NCI-H69 (cell line): ENCODE results near the gene MMRN1.

Experiments
- DNase-seq: peaks from one replicate; lab custom pipeline; 2025; lab: John Stamatoyannopoulos, UW

Gene MMRN1

DNA sequence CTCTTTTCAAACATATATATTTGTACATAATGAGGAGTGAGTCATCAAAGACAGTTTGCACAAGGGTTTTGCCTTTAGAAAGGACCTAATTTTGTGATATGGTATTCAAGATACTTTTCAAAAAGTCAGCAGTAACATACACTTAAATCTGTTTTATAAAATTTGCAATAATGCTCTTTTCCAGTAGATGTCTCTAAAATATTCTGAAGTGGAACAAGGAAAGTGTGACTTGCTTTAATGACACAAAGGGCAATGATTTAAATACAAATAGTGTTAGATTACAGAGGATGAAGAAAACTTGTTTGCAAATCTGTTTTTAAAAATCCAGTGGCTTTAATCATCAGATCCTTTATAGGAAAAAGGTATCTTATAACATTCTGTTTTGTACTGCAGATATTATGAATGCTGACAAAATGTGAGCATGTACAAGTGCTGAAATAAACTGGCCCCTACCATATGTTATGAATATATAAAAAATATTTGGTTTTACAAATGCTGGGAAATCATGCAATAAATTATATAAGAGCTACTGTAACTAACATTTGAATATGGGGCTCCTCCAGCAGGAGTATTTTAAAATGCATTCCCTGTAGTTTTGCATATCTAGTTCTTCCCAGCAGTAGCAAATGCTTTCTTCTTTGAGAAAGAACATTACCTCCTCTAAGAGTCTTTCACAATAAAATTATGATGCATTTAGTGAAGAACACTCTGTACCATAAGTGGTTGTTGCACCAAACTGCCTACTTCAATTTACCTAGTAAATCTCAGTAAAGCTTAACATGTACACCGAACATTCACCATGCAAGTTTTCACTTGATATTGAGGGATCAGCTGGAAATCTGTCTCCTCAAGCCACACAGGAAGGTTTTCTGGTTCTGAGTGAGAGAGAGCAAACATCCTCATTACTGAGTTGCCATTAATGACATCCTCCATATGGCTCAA lies 20.2 kb downstream of the MMRN1 start:
- DNase-seq = peak; percentile 85

GRCh38 chr4:89915937-89916336 lies 21.3 kb downstream of the MMRN1 start:
- DNase-seq = peak; percentile 60

DNA sequence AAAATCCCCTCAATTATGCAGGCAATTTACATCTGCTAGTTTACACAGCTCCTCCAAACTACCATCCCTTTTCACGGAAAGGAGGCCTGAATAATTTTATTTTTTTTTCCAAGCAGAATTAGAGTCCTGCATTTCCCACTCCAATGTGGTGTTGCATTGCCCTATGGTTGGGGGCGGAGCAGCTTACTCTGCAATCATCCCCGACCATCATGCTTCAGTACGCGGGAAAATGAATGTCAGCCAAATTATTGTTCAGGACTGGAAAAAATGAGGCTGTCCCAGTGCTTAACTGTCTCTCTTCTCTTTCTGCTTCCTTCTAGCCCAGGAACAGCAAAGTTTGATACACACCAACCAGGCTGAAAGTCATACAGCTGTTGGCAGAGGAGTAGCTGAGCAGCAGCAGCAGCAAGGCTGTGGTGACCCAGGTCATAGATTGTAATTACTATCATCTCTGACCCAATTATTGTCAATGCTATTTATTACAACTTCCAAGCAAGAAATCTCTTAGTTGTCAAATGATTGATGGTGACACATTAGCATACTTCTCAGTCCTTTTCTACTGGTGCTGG lies 28.3 kb downstream of the MMRN1 start:
- peak; percentile 83 for DNase-seq

- peak; percentile 67 for DNase-seq
Measured at GRCh38 chr4:89928838-89929237, 34.2 kb downstream of the MMRN1 start.

DNA sequence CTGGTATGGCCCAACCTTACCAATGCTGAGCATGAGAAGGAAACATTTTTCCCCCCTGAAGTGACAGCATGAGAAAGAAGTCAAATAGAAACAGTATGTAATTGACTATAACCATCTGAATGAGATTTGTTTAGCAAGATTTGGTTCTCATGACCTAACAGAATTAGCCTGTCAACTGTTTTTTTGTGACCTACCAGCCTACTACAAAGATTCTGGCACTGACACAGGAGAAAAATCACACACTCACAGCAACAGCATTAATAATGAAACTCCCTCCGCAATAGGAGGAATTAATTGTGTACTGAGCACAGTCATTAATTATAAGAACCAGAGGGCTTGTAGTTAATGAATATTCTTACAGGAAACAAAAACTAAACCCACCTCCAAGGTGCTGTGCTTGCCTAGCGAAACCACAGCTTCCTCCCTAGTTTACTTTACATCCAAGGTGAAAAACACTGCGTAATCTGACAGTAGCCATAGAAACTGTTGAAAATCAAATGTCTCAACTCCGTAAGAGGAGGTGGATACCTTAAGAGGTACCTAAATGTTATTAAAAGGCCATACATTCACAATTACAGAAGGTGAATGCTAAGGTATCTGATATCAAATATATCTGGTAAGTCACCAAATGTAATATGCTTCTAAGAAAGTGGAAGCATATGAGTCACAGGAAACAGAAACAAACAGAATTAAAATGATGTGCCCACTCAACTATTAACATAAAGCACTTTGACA lies 34.9 kb downstream of the MMRN1 start:
- peak; percentile 58 for DNase-seq

DNA sequence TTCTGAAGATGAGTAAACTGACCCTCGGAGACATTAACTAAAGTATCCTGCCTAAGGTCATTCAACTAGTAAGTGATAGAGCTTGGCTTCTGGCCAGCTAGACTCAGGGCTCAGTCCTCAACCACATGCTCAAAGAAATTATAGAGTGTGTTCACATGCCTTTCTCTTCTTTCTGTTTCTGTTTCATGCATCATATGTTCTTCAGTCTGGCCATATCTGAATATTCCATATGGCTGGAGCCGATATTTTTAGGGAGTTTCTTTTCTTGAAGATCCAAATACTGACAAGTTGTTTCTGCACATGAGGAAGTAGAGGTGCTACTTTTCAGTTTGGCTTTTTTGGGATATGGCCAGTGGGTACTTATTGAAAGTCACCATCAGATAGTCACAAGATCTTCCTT lies 44.9 kb downstream of the MMRN1 start:
- peak; percentile 92 for DNase-seq

DNA sequence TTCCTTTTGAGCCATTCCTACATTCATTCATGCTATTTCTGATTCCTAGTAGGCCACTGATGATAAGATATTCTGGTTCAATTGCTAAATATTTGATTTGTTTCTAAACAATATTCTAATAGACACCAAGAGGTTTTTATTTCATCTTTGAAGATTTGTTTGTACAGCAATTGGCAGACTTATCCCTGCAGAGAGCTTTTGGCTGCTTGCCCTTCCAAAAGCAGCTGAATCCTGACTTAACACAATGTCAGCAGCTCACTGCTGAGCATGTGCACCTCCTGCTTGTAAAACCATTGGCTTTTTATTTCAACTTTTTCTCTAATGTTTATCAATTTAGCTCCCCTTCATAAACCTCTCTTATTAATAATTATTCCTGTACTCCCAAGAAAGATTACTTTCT lies 45.3 kb downstream of the MMRN1 start:
- peak; percentile 90 for DNase-seq

- DNase-seq = peak; percentile 50
Measured at GRCh38 chr4:89942811-89943210, 48.2 kb downstream of the MMRN1 start.

GRCh38 chr4:89949782-89950387 lies 55.2 kb downstream of the MMRN1 start:
- peak; percentile 69 for DNase-seq

DNA sequence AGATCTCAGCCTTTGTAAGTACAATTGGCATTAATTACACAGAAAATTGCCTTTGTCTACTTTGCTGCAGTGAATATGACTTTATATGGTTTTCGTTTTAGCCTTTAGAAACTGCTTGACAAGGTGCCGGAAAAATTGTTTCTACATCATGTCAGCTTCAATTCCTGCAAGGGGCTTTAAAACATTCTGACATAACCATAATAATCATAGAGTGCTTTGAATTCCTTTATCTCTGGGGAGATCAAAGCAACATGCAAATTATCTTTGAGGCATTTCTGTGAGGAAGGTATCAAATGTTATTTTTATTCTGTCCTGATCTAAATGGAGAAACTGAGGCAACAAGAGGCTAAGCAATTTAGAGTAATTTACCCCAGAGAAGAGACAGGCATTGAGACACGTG lies 57.8 kb downstream of the MMRN1 start:
- no peak for DNase-seq

- peak; percentile 23 for DNase-seq
Measured at GRCh38 chr4:89954906-89955695, 60.4 kb downstream of the MMRN1 start.

GRCh38 chr4:89957046-89957926 lies 62.6 kb downstream of the MMRN1 start:
- DNase-seq = peak; percentile 79

GRCh38 chr4:89981789-89982334 lies 87.2 kb downstream of the MMRN1 start:
- no peak for DNase-seq

- no peak for DNase-seq
Measured at GRCh38 chr4:89988268-89988667, 93.6 kb downstream of the MMRN1 start.

DNA sequence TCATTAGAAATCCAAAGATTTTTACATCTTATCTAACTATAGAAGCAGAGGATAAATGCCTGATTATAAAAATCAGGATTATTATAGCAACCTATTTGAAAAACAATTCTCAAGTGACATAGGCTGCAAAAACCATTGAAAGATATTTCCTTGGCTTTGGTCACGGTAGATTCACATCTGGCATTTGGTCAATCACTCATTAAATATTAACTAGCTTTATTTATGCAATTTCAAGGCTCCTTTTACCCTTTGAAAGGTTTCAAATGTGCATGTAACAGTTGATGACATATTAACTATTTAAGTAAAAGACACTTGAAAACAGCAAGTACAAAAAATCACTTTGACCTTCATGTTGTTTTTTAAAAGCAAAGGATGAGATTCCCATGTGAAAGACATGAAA lies 98.1 kb downstream of the MMRN1 start:
- no peak for DNase-seq

DNA sequence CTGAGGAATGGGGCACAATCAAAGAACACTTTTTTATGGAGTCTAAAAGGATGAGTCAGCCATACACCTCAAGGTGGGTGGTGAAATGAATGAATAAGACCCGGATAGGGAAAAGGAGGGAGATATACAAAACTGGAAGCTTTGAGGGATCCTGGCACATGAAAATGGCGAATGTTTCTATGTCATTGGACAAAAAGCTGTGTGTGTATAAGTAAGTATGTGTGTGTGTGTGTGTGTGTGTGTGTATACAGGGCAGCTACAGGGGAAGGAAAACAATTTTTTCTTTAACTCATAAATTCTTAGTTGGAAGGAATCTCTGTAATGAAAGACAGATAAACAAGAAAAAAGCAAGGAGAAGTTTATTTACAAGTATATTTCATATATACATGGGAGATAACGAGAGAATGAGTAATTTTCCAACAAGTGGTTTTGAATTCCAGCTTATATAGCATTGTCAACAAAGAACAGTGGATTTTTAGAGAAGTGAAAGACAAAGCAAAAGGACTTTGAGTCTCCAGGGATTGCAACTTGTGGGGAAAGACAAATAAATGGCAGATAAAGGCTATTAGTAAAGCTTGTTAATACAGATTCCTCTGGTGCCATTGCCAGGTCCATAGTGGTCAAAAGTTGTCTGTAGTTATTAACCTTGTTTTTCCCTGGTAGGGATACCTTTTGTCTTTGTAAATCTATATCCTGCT lies 99.7 kb downstream of the MMRN1 start:
- peak; percentile 17 for DNase-seq

DNA sequence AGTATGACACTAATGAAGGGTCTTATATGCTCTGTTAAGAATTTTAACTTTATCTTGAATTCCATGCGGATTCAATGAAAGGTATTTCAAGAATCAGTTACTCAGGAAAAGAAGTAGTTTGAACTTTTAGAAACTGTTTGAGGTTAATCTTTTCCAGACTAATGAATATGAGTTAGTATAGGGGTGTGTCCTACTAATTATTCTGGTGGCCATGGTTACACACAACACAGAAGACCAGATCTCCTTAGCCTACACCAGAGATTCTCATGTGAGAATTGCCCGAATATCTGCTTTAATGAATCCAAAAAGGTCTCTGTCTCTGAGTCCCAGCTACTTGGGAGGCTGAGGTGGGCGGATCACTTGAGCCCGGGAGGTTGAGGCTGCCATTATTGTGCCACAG lies 100.4 kb downstream of the MMRN1 start:
- peak; percentile 41 for DNase-seq

DNA sequence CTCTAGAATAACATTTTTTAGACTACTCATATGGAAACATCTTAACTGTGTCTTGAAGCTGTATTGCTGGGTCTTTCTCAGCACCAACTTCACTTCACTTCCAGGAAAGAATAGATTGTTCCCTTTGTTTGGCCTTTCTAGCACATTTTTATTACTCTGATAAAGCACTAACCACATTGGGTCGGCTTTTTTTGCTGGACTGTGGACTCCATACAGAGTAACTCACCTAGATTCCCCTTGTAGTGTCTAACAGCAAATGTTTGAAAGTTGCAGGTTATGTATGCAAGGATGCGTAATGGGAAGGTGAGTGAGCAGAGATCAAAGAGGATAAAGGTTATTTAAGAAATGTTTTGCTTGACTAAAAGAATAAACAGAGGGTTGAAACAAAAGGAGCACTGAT lies 101.2 kb downstream of the MMRN1 start:
- DNase-seq = no peak

GRCh38 chr4:89997171-89997704 lies 102.6 kb downstream of the MMRN1 start:
- peak; percentile 44 for DNase-seq
